HG03558 (cell line): Measurements from ENCODE around the gene FAM111A.

ENCODE experiments used
- ATAC-seq: cut with Tn5 transposase; IDR thresholded peaks from one replicate; pipeline ENCODE4 v1.9.1; 2021; ENCODE audit warnings: moderate number of reproducible peaks; ENCODE audit not compliant: unreplicated experiment; ENCODE audit errors: extremely low read depth

The FAM111A gene

GRCh38 chr11:59141191-59141590 is 1.5 kb upstream of the FAM111A start:
- no peak for ATAC-seq

- ATAC-seq, result no peak
These were observed 789 bp upstream of the FAM111A start for GRCh38 chr11:59141673-59142460.

GRCh38 chr11:59144096-59144495 is 1.4 kb downstream of the FAM111A start:
- ATAC-seq, result no peak

DNA sequence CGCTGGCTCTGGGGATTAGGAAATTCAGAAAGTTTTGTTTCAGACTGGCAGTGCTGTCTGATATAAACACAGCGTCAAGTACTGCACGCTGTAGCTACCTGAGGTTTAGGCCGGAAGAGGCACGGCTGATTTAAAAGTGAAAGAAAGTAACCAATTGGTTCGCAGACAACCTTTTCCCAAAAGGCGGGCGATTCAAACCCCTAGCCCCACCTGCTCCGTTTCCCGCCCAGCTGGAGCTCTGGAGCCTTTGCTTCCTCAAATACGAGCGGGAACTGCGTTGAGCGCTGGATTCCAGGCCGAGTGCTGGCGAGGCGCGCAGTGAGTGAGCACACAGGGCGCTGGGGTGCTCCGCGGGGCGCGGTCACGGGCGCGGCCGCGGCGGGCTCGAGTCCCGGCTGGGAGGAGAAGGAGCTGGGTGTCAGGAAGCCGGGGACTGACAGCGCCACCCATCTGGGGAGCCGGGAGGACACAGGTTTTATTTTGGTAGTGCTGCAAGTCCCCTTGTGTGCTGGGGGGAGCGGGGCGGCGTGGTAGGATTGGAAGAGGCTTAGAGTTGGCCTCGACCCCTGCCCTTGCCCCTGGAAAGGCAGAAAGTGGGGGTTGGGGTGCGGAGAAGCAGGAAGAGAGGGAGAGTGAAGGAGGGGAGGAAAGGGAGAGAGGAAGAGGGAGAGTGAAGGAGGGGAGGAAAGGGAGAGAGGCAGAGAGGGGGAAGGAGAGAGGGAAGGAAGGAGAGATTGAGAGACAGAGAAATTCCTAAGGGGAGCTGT is 2.1 kb downstream of the FAM111A start:
- peak; percentile 39 for ATAC-seq

- no peak for ATAC-seq
These were observed 2.9 kb downstream of the FAM111A start for GRCh38 chr11:59145534-59145933.

DNA sequence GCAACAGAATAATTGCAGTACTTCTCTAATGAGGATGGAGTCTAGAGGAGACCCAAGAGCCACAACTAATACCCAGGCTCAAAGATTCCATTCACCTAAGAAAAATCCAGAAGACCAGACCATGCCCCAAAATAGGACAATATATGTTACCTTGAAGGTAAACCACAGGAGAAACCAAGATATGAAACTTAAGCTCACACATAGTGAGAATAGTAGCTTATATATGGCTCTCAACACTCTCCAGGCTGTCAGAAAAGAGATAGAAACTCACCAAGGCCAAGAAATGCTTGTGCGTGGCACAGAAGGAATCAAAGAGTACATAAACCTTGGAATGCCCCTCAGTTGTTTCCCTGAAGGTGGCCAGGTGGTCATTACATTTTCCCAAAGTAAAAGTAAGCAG is 9.1 kb downstream of the FAM111A start:
- peak; percentile 39 for ATAC-seq

DNA sequence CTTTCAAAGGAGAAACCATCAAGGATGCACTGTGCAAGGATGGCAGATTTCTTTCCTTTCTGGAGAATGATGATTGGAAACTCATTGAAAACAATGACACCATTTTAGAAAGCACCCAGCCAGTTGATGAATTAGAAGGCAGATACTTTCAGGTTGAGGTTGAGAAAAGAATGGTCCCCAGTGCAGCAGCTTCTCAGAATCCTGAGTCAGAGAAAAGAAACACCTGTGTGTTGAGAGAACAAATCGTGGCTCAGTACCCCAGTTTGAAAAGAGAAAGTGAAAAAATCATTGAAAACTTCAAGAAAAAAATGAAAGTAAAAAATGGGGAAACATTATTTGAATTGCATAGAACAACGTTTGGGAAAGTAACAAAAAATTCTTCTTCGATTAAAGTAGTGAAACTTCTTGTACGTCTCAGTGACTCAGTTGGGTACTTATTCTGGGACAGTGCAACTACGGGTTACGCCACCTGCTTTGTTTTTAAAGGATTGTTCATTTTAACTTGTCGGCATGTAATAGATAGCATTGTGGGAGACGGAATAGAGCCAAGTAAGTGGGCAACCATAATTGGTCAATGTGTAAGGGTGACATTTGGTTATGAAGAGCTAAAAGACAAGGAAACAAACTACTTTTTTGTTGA is 9.8 kb downstream of the FAM111A start:
- ATAC-seq, result peak; percentile 63

GRCh38 chr11:59154610-59155009 is 12.0 kb downstream of the FAM111A start:
- ATAC-seq, result no peak

DNA sequence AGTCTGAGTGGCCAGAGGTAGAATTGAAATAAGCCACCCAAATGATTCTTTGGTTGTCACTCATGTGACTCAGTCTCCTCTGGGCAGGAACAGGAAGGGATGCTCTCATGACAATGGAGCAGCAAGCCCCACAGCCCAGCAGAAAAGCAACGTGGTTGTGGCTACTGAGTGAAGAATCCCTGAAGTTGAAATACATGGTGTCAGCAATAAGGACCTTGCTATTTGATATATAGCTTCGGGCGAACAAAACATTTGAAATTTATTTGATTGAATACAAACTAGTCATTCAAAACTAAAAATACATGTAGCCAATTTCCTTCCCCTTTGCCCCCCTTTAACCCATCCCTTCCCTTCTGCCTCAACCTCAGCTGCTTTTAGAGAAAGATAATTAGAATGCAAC is 14.8 kb downstream of the FAM111A start:
- ATAC-seq, result no peak

DNA sequence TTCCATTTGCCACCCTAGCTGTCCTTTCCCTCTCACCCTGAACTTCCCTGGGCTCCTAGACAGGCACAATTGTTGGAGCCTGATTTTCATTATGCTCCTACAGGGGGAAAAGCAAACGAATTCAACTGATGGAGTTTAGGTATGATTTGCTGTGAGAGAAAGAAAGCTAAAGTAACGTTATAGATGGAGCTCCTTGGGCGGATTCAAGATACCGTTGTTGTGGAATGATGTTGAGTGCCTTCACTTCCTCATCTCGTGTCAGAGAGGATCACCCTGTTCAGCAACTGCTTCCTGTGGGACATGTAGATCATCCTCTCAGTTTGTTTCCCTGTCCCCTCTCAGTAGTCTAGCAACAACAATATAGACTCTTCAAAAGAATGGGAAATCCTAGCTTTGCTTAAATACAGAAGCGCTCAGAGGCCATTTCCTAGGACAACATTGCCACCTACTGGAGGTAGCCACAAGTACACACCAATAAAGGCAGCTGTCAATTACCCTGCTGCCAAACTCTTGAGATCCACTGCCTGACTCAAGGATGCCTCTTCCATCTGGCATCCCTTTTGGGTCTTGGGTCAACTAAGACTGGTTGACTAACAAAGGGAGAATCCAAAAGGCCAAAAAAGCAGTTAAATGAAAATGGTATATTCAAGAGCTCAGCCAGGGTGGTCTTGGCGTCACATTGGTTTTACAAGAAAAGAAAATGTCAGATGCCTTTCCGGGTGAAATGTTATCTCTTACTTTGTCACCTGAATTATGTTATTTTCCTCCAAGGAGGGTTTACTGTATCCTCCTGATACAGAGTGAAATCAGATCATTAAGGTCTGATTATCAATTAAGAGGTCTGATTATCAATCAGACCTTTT is 15.8 kb downstream of the FAM111A start:
- ATAC-seq, result peak; percentile 93

GRCh38 chr11:59164028-59164427 is 21.4 kb downstream of the FAM111A start:
- ATAC-seq, result no peak

- ATAC-seq, result peak; percentile 55
These were observed 29.1 kb downstream of the FAM111A start, which contains the start of gene DTX4 for GRCh38 chr11:59171508-59172322. DTX4 (plus strand) TSS chr11:59172132; CDS start chr11:59172596, 464 bp downstream.

- ATAC-seq, result peak; percentile 9
These were observed 29.9 kb downstream of the FAM111A start for GRCh38 chr11:59172345-59173079.

- ATAC-seq, result no peak
These were observed 30.7 kb downstream of the FAM111A start for GRCh38 chr11:59173080-59173963.

DNA sequence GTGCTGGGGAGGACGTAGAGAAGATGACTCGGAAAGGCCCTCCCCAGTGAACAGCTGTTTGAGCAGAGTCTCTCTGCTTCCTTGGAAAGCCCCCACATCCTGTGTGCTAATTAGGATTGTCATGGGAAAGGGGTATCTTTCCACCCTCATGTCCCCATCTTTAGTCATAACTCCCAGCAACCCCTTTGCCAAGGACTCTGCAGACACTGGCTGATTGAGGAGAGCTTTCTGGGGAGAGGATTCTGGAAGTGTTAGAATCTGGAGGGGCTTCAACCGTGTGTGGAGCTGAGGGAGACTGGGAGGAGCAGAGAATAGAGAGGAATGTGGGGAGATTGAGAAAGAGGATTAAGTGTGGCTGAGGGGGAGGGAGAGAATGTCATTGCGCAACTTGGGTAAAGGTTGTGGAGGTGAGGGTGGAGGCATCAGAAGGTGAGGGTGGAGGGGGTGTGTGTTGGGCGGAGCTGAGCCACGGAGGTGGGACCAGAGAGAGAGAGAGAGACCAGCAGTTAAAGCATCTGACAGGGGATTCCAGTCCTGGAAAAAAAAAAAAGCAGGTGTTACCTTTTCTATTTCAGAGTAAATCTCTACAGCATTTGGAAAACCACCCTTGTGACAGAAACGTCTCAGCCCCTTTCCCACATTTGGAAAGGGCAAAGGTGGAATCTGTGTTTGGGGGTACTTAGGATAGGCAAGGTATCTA is 31.5 kb downstream of the FAM111A start:
- ATAC-seq, result no peak

GRCh38 chr11:59174664-59175033 is 32.0 kb downstream of the FAM111A start:
- ATAC-seq, result no peak

DNA sequence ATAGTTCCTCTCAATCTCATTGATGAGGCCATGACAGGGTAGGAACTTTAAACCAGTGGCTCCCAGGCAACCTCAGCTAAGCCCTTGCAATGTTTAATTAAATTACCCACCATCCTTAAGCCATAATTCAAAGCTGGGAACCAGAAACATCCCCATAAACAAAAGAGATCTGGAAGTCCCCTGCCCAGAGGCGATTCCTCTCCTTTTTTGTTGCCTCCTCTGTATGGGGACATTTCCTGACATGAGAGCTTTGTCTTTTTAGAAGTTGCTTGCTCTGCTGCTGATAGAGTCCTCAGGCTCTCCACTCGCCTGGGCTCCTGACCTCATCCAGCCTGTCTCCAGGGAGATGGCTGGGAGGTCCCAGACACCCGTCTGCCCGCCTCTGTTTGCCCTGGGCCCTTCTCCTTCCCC is 32.4 kb downstream of the FAM111A start:
- no peak for ATAC-seq
